ENCODE data around the gene ERICH3.
"Not testable (repeated sequence)": the region's sequence is repeated elsewhere in the genome, so short reads cannot be mapped to it uniquely, and the experiment has no call there.

The ERICH3 gene

DNA sequence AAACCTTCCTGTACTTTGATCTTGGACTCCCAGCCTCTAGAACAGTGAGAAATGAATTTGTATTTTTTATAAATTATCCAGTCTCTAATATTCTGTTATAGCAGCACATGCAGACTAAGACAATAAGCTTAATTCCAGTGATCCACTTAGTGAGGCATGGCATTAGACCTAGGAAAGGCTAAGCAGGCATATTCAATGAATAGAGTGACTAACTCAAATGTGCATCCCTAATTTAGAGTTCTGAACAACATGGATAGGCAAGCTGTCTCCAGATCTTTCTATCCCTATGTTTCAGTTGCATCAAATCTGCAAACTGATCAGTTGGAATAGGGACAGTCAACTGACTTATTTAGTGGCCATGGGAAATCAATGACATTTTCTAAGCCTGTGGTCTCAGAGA lies 4.3 kb upstream of the ERICH3 start:
- no peak for DNase-seq (ENCODE audit: low spot score)

DNA sequence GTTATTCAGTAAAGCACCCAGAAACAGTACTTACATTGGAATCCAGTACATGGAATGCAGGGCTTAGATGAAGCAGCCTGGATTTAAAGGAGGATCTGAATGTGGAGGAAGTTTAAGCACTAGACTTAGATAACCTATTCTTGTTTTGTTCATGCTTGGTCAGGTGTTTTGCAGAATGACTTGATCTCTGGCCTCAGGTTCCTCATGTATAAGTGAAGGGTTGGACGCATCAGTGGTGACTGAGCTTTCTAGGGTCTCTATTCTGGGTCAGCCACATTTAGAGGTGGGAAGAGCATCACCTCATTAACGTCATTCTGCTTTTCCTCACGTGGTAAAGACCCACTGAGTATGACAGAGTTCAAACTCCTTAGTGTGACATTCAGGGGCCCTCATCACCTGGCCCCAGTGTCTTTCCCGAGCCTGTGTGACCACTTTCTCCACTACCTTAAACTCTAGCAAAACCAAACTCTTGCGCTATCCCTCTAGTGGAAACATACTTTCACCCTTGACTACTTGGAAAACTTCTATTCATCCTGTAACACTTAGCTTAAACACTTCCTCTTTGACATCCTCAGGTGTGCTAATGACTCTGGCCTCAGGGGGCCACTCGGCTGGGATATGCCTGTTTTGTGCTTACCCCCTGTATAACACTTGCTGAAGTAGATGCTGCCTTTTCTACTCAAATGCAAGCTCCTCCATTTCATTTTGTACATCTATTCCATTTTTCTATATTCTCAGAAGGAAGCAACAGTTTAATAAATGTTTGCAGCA lies 871 bp upstream of the ERICH3 start:
- DNase-seq (ENCODE audit: low spot score) = no peak

DNA sequence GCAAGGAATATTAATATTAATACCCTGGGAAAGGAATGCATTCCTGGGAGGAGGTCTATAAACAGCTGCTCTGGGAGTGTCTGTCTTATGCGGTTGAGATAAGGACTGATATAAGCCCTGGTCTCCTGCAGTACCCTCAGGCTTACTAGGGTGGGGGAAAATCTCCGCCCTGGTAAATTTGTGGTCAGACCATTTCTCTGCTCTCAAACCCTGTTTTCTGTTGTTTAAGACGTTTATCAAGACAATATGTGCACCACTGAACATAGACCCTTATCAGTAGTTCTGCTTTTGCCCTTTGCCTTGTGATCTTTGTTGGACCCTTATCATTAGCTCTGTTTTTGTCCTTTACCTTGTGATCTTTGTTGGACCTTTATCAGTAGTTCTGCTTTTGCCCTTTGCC lies 2.7 kb downstream of the ERICH3 start:
- not testable (repeated sequence) for DNase-seq (ENCODE audit: low spot score)

DNA sequence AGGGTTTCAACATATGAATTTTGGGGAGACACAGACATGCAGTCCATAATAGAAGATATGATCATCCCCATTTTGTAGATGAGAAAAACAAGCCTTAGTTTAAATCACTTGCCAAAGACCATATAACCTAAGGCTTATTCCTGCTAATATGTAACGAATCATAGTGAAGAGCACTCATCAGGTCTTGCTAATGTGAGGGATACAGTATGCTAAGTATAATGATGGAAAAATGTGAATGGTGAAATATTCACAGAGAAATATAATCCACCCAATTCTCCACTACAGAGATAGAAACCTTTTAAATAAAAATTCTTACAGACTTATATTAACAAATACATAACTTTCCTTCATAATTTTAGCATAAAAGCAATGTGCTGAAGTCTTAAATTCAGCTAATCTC lies 18.9 kb downstream of the ERICH3 start:
- no peak for DNase-seq (ENCODE audit: low spot score)

DNA sequence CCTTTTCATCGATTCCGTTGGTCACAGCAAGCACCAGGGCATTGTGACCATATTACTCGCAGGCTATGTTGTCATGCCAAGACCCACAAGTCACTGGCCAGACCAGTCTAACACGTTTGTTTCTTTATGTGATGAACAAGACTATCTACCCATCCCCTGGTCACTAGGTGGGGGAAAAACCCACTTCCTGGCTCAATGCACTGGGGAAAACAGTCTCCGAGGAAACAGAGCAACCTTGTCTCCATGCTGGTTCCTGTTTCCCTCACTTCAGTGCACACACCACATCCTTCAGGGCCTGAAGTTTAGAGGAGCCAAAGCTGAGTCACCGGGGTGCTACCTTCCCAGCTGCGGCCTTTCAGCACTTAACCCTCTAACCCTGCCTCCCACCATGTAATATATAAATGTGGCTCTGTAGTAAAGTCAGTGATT lies 20.9 kb downstream of the ERICH3 start:
- DNase-seq (ENCODE audit: low spot score) = no peak

DNA sequence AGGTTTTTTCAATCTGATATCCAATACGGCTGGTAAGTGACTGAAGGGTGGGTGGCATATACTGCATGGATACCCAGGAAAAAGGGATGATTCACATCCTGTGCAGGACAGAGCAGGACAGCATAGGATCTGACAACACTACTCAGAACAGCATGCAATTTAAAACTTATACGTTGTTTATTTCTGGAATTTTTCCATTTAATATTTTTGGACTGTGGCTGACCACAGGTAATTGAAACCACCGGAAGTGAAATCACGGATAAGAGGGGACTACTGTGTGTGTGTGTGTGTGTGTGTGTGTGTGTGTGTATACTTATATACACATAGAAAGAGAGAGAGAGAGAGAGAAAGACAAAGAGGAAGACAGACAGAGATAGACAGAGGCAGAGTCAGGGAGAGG lies 23.0 kb downstream of the ERICH3 start:
- DNase-seq (ENCODE audit: low spot score) = no peak

DNA sequence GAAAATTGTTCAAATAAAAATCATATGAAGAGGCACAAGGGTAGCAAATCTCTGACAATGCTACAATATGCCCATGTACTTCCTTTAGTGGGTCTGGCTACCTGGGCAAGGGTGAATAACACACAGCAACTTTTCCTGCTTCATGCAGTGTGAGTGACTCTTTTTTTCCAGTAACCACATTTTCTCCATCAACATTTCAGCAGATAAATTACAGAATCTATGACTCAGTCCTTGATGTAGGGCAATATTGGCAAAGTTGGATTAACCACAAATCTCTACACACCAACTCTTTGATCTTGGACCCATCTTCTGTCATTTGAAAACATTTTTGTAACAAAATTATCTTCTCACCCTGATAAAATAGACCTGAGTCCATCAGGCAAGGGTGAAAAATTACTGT lies 31.7 kb downstream of the ERICH3 start:
- no peak for DNase-seq (ENCODE audit: low spot score)

DNA sequence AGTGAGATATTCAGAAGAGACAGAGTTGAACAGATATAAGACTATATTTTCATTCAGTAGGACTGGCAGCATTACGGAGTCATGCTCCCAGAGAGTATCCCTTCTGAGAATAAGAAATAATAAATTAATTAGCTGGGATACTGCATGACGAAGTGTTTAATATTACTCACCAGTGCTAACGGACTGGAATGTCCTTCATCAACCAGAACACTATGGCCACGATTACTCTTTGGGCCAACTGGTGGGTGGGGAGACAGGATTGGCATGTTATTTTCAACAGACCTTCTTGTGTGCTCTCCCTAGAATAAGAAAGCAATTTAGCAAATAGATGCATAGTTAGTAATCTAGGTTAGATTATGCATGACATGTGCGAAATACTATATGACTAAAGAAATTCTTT lies 32.4 kb downstream of the ERICH3 start:
- DNase-seq (ENCODE audit: low spot score) = no peak

DNA sequence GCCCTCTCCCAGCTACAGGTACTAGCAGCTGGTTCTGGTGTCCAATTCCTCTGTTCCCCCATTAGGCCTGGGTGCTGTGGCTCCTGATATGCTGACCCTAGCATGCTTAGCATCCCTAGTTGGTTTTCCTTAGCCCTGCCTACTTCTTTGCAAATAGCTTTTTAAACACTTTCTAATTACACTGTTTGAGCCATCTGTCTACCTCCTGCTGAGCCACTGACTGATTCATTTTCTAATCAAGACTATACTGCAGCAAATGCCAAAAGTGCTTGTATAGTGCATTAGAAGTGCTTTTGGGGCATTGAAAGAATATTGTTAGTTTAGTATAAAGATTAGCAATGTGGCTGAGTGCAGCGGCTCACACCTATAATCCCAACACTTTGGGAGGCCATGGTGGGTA lies 36.3 kb downstream of the ERICH3 start:
- no peak for DNase-seq (ENCODE audit: low spot score)

DNA sequence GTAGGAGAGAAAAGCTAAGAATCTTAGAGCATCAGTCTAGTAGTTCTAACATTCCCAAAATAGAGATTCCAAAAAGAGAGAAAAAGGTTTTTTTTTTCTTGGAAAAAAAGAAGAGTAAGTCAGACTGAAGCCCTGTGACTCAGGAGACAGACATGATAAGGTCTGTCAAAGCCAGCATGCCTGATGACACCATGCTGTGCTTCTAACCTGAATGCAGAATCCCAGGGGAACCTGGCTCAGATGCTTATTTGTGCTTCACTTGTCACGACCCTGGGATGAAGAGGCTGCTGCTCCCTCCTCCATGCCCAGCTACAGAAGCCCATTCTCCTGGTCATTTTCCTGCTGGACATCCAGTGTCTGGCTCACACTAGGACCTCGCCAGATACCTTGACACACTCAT lies 44.3 kb downstream of the ERICH3 start:
- no peak for DNase-seq (ENCODE audit: low spot score)

DNA sequence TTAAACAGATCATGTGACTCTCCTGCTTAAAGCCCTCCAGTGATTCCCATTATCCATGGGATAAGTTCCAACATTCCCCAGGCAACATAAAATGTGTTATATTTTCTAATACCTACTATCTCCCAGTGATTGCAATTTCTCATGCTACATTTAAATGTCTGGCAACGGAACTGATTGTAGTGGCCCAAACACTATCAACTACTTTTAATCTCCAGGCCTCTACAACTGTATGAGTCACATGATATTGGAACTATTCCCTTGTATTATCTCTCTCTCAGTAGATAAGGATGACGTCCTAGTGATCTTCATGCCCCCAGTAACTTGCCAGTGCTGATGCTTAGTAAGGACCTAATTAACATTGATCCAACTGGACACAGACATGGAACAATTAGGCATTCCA lies 49.9 kb downstream of the ERICH3 start:
- no peak for DNase-seq (ENCODE audit: low spot score)

DNA sequence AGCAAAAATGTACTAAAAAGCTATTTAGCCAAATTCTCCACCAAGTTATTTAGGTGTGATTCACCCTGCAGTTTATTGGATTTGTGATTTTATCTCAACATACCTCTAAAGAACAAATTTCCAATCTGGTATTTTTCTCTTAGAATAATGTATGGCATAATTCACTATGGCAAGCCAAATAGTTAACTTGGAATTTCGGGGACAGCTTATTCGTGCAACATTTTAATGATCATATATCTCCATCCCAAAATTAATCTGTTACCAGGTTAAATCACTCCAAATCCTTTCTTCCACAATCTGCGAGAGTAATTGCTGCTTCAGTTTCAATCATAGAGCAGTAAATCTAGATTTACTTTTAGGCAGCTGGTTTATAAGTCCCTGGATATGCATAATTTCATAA lies 53.4 kb downstream of the ERICH3 start:
- DNase-seq (ENCODE audit: low spot score) = no peak

DNA sequence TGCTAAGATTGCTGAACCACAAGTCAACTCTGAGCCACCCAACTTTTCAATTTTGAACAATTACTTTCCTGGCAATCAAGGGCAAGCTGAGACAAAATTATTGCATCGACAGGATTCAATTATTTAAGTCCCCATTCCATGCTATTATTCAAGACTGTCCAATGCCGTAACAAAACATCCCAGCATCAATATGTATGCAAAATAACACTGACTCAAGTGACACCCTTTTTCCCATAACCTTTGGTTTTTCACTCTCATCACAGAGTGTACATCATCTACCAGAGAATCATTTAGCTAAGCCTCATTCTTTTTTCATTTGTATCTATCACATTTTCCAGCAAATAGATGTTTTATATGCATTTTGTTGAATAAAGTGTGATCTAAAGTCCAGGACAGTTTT lies 54.6 kb downstream of the ERICH3 start:
- DNase-seq (ENCODE audit: low spot score) = no peak

DNA sequence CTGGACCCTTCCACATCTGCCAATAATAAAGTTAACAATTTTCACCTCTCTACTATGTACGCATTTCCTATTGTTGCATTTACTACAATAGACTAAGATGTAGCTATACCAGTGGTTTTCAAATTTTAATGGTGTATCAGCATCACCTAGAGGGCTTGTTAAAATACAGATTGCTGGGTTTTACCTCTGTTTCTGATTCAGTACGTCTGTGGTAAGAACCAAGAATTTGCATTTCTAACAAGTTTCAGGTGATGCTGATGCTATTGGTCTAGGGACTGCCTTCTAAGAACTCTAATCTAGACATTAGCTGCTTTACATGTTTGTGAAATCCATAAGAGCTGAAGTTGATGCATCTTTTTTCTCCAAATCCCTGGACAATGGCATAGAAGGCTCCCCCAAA lies 59.7 kb downstream of the ERICH3 start:
- DNase-seq (ENCODE audit: low spot score) = no peak

DNA sequence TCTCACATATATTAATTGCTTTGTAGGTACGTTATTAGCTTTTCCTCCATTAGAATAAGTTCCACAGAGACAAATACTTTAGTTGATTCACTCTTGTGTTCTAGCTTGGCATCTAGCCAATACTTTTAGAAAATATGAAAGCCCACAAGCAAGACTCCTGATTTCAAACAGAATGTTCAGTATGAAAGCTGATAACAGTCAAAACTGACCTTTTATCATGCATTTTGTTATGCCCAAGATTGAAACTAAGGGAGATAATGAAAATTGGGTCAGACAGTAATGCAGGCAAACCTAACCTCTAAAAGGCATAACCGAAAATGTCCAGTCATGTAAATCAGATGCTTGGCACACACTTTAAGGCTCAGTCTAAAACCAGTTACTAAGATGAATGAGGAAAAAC lies 61.7 kb downstream of the ERICH3 start:
- DNase-seq (ENCODE audit: low spot score) = no peak

DNA sequence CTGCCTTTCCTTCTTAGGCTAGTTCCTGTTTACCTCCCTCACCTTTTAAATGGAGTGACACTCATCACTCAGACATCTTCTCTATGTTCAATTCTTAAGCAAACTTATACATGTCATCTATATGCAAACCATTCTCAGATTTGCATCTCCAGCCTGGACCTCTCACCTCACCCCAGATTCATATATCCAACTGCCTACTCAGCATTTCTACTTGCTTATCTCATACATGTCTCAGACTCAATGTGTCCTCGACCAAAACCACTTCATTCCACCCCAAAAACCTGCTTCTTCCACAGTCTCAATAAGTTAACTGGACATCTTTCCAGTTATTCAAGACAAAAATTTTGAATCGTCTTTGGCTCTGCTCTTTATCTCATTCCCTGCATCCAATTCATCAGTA lies 62.6 kb downstream of the ERICH3 start:
- no peak for DNase-seq (ENCODE audit: low spot score)

DNA sequence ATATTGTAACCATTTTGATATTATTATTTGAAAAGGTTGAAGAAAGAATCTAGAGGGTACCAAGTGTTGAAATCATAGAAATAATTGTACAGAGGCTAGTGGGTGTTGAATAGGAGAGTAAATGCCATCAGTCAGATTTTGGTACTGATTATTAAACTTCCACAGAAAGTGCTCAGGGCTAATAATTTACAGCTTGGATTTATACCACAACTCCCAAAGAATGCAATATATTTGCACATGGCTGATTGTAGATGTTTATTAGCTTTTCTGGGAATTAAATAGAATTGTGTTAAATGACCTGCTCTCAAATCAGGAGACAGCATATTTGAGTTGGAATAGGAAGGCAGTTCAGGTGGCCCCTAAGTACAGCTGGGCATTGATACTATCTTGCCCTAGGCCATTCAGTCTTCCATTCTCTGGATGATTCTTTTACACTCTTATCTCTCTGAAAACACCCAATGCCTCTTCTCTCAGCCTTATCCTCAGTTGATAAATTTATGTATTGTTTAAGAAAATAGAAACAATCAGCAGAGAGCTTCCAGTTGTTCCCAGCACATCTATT lies 63.7 kb downstream of the ERICH3 start:
- DNase-seq (ENCODE audit: low spot score) = no peak

DNA sequence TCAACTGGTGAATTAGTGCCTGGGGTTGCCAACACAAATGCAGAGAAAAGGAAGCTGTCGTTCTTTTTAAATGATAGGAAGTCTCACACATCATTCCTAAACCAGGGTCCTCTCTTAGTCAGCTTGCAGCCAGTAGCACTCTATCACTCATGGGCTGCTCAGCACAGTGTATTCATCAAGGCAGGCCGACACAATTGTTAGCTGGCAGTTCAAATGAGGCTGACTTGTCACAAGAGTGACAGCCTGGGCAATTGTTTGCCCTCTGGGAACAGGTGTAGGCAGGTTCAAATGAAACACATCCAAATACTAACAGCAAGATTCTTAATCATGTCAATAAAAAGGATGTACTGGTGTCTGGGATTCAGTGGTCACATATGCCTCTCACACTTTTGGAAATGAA lies 76.9 kb downstream of the ERICH3 start:
- no peak for DNase-seq (ENCODE audit: low spot score)

DNA sequence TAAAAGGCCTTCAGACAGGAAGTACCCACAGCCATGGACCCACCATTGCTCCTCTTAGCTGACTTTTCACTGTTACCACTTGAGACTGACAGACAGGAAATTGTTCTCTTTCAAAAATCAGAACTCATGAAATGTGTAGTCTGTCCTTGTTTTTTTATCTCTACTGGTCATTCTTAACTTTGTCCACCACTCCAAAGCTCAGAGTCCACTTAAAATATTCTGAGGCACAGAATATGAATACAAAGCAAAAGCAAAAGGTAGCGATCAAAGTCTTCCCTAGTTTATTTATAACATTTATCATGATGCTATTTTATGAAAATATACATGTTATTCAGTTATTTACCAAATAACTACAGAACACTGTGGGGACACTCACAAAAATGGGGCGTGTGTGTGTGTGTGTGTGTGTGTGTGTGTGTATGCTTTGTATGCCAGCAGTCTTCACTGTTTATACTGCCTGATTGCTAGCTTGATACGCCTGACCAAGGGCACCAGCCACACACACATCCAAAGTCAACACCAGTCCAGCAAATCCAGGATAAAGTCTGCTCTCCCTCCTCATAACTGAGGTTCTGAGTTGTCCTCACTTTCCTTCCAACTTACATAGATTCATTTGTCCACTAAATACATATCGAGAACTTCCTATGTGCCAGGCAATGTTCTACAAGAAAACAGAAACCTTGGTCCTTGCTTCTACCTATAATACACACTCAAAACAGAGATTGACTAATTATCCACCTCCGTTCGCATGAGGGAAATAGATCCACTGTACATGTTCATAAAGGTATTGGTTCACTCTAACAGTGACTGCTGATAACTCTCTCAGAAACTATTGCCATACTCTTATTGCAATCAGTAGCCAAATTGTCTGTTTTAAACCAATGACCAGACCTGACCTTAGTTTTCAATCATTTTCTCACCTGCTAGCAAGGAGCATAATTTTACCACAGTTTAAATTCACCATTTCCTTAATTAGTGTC lies 79.4 kb downstream of the ERICH3 start:
- no peak for DNase-seq (ENCODE audit: low spot score)

DNA sequence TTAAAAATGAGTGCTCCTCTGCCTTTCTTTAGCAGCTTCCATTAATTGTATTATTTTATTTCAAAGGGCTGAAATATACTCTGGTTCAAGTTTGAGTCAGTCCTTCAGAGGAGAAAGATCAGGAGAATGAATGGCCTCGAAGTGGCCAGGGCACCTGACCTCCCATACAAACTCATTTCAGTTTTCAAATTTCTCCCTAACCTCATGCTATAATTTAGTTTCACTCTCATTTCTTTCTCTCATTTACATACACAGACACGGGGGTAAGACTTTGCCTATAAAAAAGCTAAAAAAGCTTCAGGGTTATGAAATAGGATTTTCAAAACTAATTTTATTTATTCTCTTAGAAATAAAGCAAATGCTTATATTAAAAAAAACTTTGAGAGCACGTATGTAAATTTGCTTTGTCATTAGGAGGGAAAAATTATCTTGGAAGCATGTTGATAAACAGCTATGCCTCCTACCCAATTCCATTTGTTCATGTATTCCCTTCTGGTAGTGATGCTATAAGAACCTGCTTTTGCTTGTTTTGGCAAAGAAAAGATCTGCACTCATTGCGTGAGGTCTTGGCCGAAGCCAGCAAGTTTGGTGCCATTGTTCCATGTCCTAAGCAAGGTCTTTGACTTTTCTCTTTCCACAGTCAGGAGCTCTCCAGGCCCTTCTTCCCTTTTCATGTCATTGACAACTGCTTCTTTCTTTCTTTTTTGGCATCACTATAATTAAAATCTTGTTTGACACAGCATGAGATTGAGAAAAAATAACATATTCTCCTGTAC lies 80.8 kb downstream of the ERICH3 start:
- no peak for DNase-seq (ENCODE audit: low spot score)

DNA sequence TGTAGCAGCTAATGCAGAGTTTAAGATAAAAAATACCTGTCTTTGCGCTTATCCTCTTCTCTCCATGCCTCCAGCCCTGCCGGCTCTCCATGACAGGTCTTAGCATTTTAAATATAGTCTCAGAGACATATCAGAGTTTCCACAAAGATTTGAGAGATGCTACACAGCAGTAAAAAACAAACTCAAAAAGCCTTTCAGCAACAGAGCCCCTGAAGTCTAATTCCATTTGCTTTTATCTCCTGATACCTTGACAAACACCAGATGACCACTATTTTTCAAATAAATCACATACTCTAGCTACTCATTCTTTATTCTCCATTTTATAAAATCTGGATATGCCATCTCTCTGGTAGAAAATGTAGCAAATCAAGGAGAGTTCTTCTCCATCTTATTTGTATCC lies 81.6 kb downstream of the ERICH3 start:
- no peak for DNase-seq (ENCODE audit: low spot score)

DNA sequence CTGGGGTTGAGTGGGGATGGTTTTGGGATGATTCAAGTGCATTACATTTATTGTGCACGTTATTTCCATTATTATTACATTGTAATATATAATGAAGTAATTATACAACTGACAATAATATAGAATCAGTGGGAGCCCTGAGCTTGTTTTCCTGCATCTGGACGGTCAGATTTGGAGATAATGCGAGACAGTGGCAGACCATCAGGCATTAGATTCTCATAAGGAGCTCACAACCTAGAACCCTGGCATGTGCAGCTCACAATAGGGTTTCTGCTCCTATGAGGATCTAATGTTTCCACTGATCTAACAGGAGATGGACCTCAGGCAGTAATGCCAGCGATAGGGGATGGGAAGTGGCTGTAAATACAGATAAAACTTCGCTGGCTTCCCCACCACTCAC lies 83.3 kb downstream of the ERICH3 start:
- no peak for DNase-seq (ENCODE audit: low spot score)
